Measurements from ENCODE around the gene CLDN34.

- TF ChIP-seq CTCF (IDR thresholded peaks at IDR 0.05) (no peak), POLR2A (IDR thresholded peaks at IDR 0.05) (no peak)
Measured at GRCh38 chrX:9958183-9958582, 9.0 kb upstream of the CLDN34 start.
